Transverse colon (tissue), 4 donors: ENCODE measurements around the gene RABGAP1. TPM values are rescaled to one million over a fixed set of nuclear protein-coding genes. Genes with fewer than 3 reads are reported as not detected.
A peak's percentile ranks its signal among the peaks of the same experiment; 100 is the strongest.

Source experiments
- DNase-seq: peaks from one replicate; pipeline ENCODE4 v3.0.0-alpha.2; 2019
- H3K27ac ChIP-seq, 4 donors: fragments of 200-600 bp; sonication (generic); 2 replicates each; pipeline ENCODE4 v1.5.1; 2016 to 2018; ENCODE audit warnings: inconsistent platforms in 4 of 4
- H3K27me3 ChIP-seq: fragments of 200-600 bp; sonication (generic); 2 replicates; pipeline ENCODE4 v1.5.1; 2017; ENCODE audit warnings: inconsistent platforms
- H3K36me3 ChIP-seq, 4 donors: fragments of 200-600 bp; sonication (generic); 2 replicates each; pipeline ENCODE4 v1.5.1; 2017 to 2019; ENCODE audit warnings: inconsistent platforms in 4 of 4
- H3K4me1 ChIP-seq, 4 donors: fragments of 200-600 bp; sonication (generic); 2 replicates each; pipeline ENCODE4 v1.5.1; 2017 to 2020; ENCODE audit warnings: inconsistent platforms in 4 of 4
- H3K4me3 ChIP-seq, 4 donors: fragments of 200-600 bp; sonication (generic); 1 replicate in 1 of 4; 2 replicates in 3 of 4; pipeline versions ENCODE4 v1.5.1 to v1.6.1; 2017 to 2019; ENCODE audit warnings: inconsistent platforms in 4 of 4
- H3K9me3 ChIP-seq, 2 donors: fragments of 200-600 bp; sonication (generic); 2 replicates each; pipeline ENCODE4 v1.5.1; 2017 to 2019; ENCODE audit warnings: inconsistent platforms in 2 of 2
- CTCF ChIP-seq, 5 experiments: fragments of 200-600 bp in 3 of 5; fragments of 450-650 bp in 2 of 5; sonication (generic) in 3 of 5; IDR thresholded peaks; 1 replicate in 2 of 5; 2 replicates in 3 of 5; pipeline ENCODE4 v1.5.1; 2016 to 2017; ENCODE audit warnings: antibody characterized with exemption in 5 of 5, inconsistent platforms in 3 of 5, mild to moderate bottlenecking in 2 of 5, moderate library complexity in 1 of 5
- EP300 ChIP-seq: sonication (generic); formaldehyde crosslinking; IDR thresholded peaks from one replicate; pipeline ENCODE4 v1.6.1; 2017; ENCODE audit warnings: antibody characterized with exemption, low read depth
- POLR2A ChIP-seq: fragments of 450-650 bp; IDR thresholded peaks from one replicate; pipeline ENCODE4 v1.6.1; 2016; ENCODE audit warnings: antibody characterized with exemption, mild to moderate bottlenecking, moderate library complexity
- POLR2AphosphoS5 ChIP-seq, 3 donors: sonication (generic); formaldehyde crosslinking; IDR thresholded peaks; one replicate each; pipeline ENCODE4 v1.6.1; 2016; ENCODE audit warnings: antibody characterized with exemption in 3 of 3
- WGBS, 2 donors: methylation state at CpG; one replicate each; pipeline ENCODE4 v1.1.5; 2018; ENCODE audit warnings: low coverage in 1 of 2; 5-methylcytosine and 5-hydroxymethylcytosine counted together
- in situ Hi-C, 4 donors: fragments of 200-750 bp; cut with MboI; loops; one replicate each; pipeline versions ENCODE4 v1.15.0 to v1.15.1; 2017; ENCODE audit warnings: low sequenced_read_pairs in 3 of 4, low pct_ligation_motif_present in 1 of 4, low pct_unique_long_range_greater_than_20kb in 1 of 4
- intact Hi-C: fragments of 100-400 bp; cut with DNase I; formaldehyde crosslinking; loops from one replicate; pipeline ENCODE4 v1.15.1; 2023; ENCODE audit warnings: low total_unique reads
- total RNA-seq, 4 donors: library from RNA; depleted of rRNA; stranded (reverse); fragments of >200 nt; gene quantifications; one replicate each; pipeline ENCODE4 v1.1.0, GENCODE V29; 2016

The RABGAP1 gene
- total RNA-seq, 4 donors from 2014 or later = 56.1 to 114 (median 88.9) TPM

- Histone ChIP-seq H3K9me3 (no peaks in the 10 kb centered on the region), H3K4me3 (no peak overlapping the region), H3K27me3 (no peaks in the 10 kb centered on the region), H3K36me3 (peaks cover 0 to 6% (median 0%) of the 10 kb centered on the region in 4 donors), H3K4me1 (peaks cover 9 to 45% (median 28%) of the 10 kb centered on the region in 4 donors), H3K27ac (peak overlapping the region in 2 of 4 donors; percentile 31 to 41)
- TF ChIP-seq CTCF (IDR thresholded peaks at IDR 0.05) (no peak), EP300 (no peak), POLR2AphosphoS5 (IDR thresholded peaks at IDR 0.05) (no peak), POLR2A (no peak)
- intact Hi-C loops = no loop called here
- in situ Hi-C loops = no loop called here
- no peak for DNase-seq
These were observed 112.2 kb downstream of the RABGAP1 start for GRCh38 chr9:123053046-123053445.

- DNase-seq = no peak
These were observed 112.9 kb downstream of the RABGAP1 start for GRCh38 chr9:123053711-123054110.

GRCh38 chr9:123058834-123059233, 118.0 kb downstream of the RABGAP1 start:
- DNase-seq = no peak
- H3K27me3 ChIP-seq = no peaks in the 10 kb centered on the region
- H3K27ac ChIP-seq = peak overlapping the region in 2 of 4 donors; percentile 8 to 26
- peaks cover 0 to 4% (median 0%) of the 10 kb centered on the region in 4 donors for H3K4me1 ChIP-seq
- H3K9me3 ChIP-seq = no peaks in the 10 kb centered on the region
- intact Hi-C loops (no loop called here), in situ Hi-C loops (no loop called here)
- 20 to 58% methylated on average over 1 of the region's 1 CpG for WGBS, 2 donors
- H3K4me3 ChIP-seq = no peak overlapping the region
- peaks cover 0 to 6% (median 0%) of the 10 kb centered on the region in 4 donors for H3K36me3 ChIP-seq
- TF ChIP-seq POLR2AphosphoS5 (IDR thresholded peaks at IDR 0.05) (peak in 2 of 3 donors; percentile 32 to 71), CTCF (IDR thresholded peaks at IDR 0.05) (no peak), EP300 (peak; percentile 40)

More at GRCh38 chr9:123053711-123054110, 112.9 kb downstream of the RABGAP1 start:
- Histone ChIP-seq H3K36me3 (peaks cover 0 to 6% (median 0%) of the 10 kb centered on the region in 4 donors), H3K27me3 (no peaks in the 10 kb centered on the region), H3K9me3 (no peaks in the 10 kb centered on the region), H3K4me1 (peaks cover 6 to 38% (median 25%) of the 10 kb centered on the region in 4 donors), H3K4me3 (no peak overlapping the region), H3K27ac (peak overlapping the region in 3 of 4 donors; percentile 9 to 41 (median 31))
- no peak for TF ChIP-seq EP300
- TF ChIP-seq POLR2A = no peak
- TF ChIP-seq POLR2AphosphoS5 (IDR thresholded peaks at IDR 0.05) = no peak
- no peak for TF ChIP-seq CTCF (IDR thresholded peaks at IDR 0.05)
- intact Hi-C loops = no loop called here
- in situ Hi-C loops = no loop called here
- WGBS, 2 donors = 50 to 57% methylated on average over 2 of the region's 2 CpGs

GRCh38 chr9:123059472-123060220, 118.8 kb downstream of the RABGAP1 start:
- intact Hi-C loops = no loop called here
- H3K27ac ChIP-seq = peak overlapping the region in 2 of 4 donors; percentile 8 to 26
- no peaks in the 10 kb centered on the region for H3K9me3 ChIP-seq
- peaks cover 0 to 5% (median 0%) of the 10 kb centered on the region in 4 donors for H3K36me3 ChIP-seq
- in situ Hi-C loops = no loop called here
- H3K27me3 ChIP-seq = no peaks in the 10 kb centered on the region
- TF ChIP-seq EP300 (no peak), POLR2A (no peak), CTCF (IDR thresholded peaks at IDR 0.05) (no peak), POLR2AphosphoS5 (IDR thresholded peaks at IDR 0.05) (no peak)
- no peak overlapping the region for H3K4me3 ChIP-seq
- DNase-seq = no peak
- H3K4me1 ChIP-seq = peaks cover 0 to 3% (median 2%) of the 10 kb centered on the region in 4 donors
- 95 to 98% methylated on average over 8 to 9 of the region's 9 CpGs for WGBS, 2 donors
